OCI-LY7 (cell line): ENCODE measurements around the gene NHLRC2. TPM values are rescaled to one million over a fixed set of nuclear protein-coding genes. Genes with fewer than 3 reads are reported as not detected.

ENCODE experiments used
- BruUV-seq: library from RNA; stranded (reverse); fragments of 400-500 nt; replicated peaks from 2 replicates; lab custom pipeline; 2021; lab: Mats Ljungman, UMichigan
- CTCF ChIA-PET: fragments of 300-600 bp; sonication (Branson Sonifier 250); formaldehyde crosslinking; loops from one replicate; lab custom pipeline; 2022; ENCODE audit warnings: antibody characterized with exemption; ENCODE audit not compliant: unreplicated experiment; lab: Charles Lee
- POLR2A ChIA-PET: fragments of 300-600 bp; sonication (Branson Sonifier 250); formaldehyde crosslinking; loops from one replicate; lab custom pipeline; 2022; ENCODE audit warnings: antibody characterized with exemption; lab: Charles Lee
- DNase-seq: peaks from one replicate; pipeline ENCODE4 v3.0.0-alpha.2; 2015; ENCODE audit warnings: low spot score
- H2AFZ ChIP-seq: fragments of 200-600 bp; sonication (generic), shearing (Covaris generic); 2 replicates; pipeline ENCODE4 v1.6.1; 2014; ENCODE audit warnings: mild to moderate bottlenecking, antibody characterized with exemption, low read length, moderate library complexity
- H3K27ac ChIP-seq: fragments of 200-600 bp; sonication (generic); 2 replicates; pipeline ENCODE4 v1.5.1; 2014; ENCODE audit warnings: mixed run types, low read depth, mild to moderate bottlenecking, moderate library complexity, low read length, inconsistent platforms; ENCODE audit not compliant: poor library complexity, severe bottlenecking
- H3K36me3 ChIP-seq: fragments of 200-600 bp; sonication (generic); 2 replicates; pipeline ENCODE4 v1.6.1; 2014; ENCODE audit warnings: mild to moderate bottlenecking, antibody characterized with exemption, low read length, moderate library complexity, mixed read lengths; ENCODE audit not compliant: insufficient read depth
- H3K4me1 ChIP-seq: fragments of 200-600 bp; sonication (generic); 2 replicates; pipeline ENCODE4 v1.5.1; 2014; ENCODE audit warnings: mild to moderate bottlenecking, low read length; ENCODE audit not compliant: insufficient read depth, poor library complexity, severe bottlenecking
- H3K4me2 ChIP-seq: fragments of 200-600 bp; sonication (generic); 2 replicates; pipeline ENCODE4 v1.6.1; 2014; ENCODE audit warnings: mild to moderate bottlenecking, low read length
- H3K4me3 ChIP-seq: fragments of 200-600 bp; sonication (generic); 2 replicates; pipeline ENCODE4 v1.5.1; 2014; ENCODE audit warnings: mild to moderate bottlenecking, low read depth, low read length; ENCODE audit not compliant: poor library complexity, severe bottlenecking
- H3K79me2 ChIP-seq: fragments of 200-600 bp; sonication (generic); 2 replicates; pipeline ENCODE4 v1.6.1; 2016; ENCODE audit warnings: low read depth, mild to moderate bottlenecking, low read length, moderate library complexity, mixed read lengths; ENCODE audit not compliant: insufficient read depth
- H3K9me2 ChIP-seq: fragments of 200-600 bp; sonication (generic); 2 replicates; pipeline ENCODE4 v1.6.1; 2016; ENCODE audit warnings: mild to moderate bottlenecking, low read length, mixed read lengths; ENCODE audit not compliant: insufficient read depth
- H3K9me3 ChIP-seq: fragments of 200-600 bp; sonication (generic); 2 replicates; pipeline ENCODE4 v1.6.1; 2014; ENCODE audit warnings: mild to moderate bottlenecking, mixed run types, low read length, mixed read lengths
- H4K20me1 ChIP-seq: fragments of 200-600 bp; sonication (generic); 2 replicates; pipeline ENCODE4 v1.6.1; 2014; ENCODE audit warnings: mild to moderate bottlenecking, antibody characterized with exemption, low read length, moderate library complexity, mixed read lengths; ENCODE audit not compliant: insufficient read depth
- CTCF ChIP-seq: fragments of 200-600 bp; sonication (generic); conservative IDR thresholded peaks from 2 replicates; pipeline ENCODE4 v1.5.1; 2014; ENCODE audit warnings: mild to moderate bottlenecking, antibody characterized with exemption, low read length, moderate library complexity, mixed read lengths
- EZH2phosphoT487 ChIP-seq: fragments of 200-600 bp; sonication (generic); IDR thresholded peaks from 2 replicates; pipeline ENCODE4 v1.6.1; 2018; ENCODE audit warnings: low read depth, borderline replicate concordance, mild to moderate bottlenecking, mixed run types, antibody characterized with exemption, low read length, moderate library complexity, mixed read lengths
- intact Hi-C: fragments of 100-400 bp; cut with micrococcal nuclease; formaldehyde crosslinking; loops from one replicate; pipeline ENCODE4 v1.10.0; 2022; ENCODE audit not compliant: unreplicated experiment
- total RNA-seq, 2 experiments: library from RNA; depleted of rRNA in 1 of 2; stranded (reverse); fragments of >200 nt in 1 of 2; shearing (Covaris generic) in 1 of 2; gene quantifications; 2 replicates each; pipeline ENCODE4 v1.2.3, GENCODE V29; 2014 to 2022

NHLRC2 gene
- total RNA-seq, 2 experiments from 2014 or later: 28.6 to 44.5 TPM

- peaks cover 16% of the 10 kb centered on the region; the same call in 1 of the 2 replicates for H3K9me3 ChIP-seq
- intact Hi-C loops: loop anchor here (5.0 to 10.0 kb wide), 4 partner anchors 168 to 666 kb away; partner anchors contain the start of gene CCDC186
- H3K27ac ChIP-seq: peak overlapping the region; percentile 8
- H3K4me1 ChIP-seq: peaks cover 28% of the 10 kb centered on the region
- 0 out of 2 replicates have a peak, but pooled peaks cover 24% of the 10 kb centered on the region for H4K20me1 ChIP-seq
- TF ChIP-seq EZH2phosphoT487 (no peak), CTCF (no peak)
- CTCF ChIA-PET: no interaction called here
- peaks cover 92% of the 10 kb centered on the region for H3K79me2 ChIP-seq
- peaks cover 67% of the 10 kb centered on the region for H3K36me3 ChIP-seq
- H3K4me3 ChIP-seq: peak overlapping the region; percentile 26
- no peak for DNase-seq
- H2AFZ ChIP-seq: no peak overlapping the region
- no peaks in the 10 kb centered on the region for H3K9me2 ChIP-seq
- BruUV-seq: no TSS peak
- peak overlapping the region; percentile 98 for H3K4me2 ChIP-seq
- POLR2A ChIA-PET: interaction anchor here (0.6 to 1.0 kb wide), 6 partner anchors 10 to 209 kb away, joined by 3 to 6 read pairs (median 3); no protein-coding TSS in a partner anchor
These were observed 4.8 kb downstream of the NHLRC2 start for GRCh38 chr10:113859261-113859660.

GRCh38 chr10:113865901-113866300 lies 11.4 kb downstream of the NHLRC2 start:
- ChIA-PET CTCF (no interaction called here), POLR2A (interaction anchor here (0.7 kb wide), 1 partner anchor 96 kb away, joined by 3 read pairs; no protein-coding TSS in a partner anchor)
- DNase-seq: no peak
- Histone ChIP-seq H3K9me3 (peaks cover 10% of the 10 kb centered on the region; the same call in 1 of the 2 replicates), H2AFZ (no peak overlapping the region), H3K4me2 (no peak overlapping the region), H3K4me1 (no peaks in the 10 kb centered on the region), H3K9me2 (no peaks in the 10 kb centered on the region), H3K27ac (no peak overlapping the region), H3K4me3 (no peak overlapping the region), H3K79me2 (peaks cover 61% of the 10 kb centered on the region; the same call in 1 of the 2 replicates), H3K36me3 (peaks cover 59% of the 10 kb centered on the region), H4K20me1 (0 out of 2 replicates have a peak, but pooled peaks cover 6% of the 10 kb centered on the region)
- BruUV-seq: no TSS peak
- TF ChIP-seq CTCF (no peak), EZH2phosphoT487 (no peak)
- intact Hi-C loops: no loop called here
